Suprapubic skin (tissue), 4 donors: ENCODE results near the gene CBLC. TPM values are rescaled to one million over a fixed set of nuclear protein-coding genes. Genes with fewer than 3 reads are reported as not detected.

Experiments
- DNase-seq, 2 donors: peaks; one replicate each; pipeline ENCODE4 v3.0.0-alpha.2; 2019; ENCODE audit warnings: low spot score in 2 of 2
- H3K27ac ChIP-seq: fragments of 200-600 bp; sonication (generic); one replicate; pipeline ENCODE4 v1.5.1; 2019
- H3K27me3 ChIP-seq: fragments of 200-600 bp; sonication (generic); one replicate; pipeline ENCODE4 v1.5.1; 2019
- H3K36me3 ChIP-seq: fragments of 200-600 bp; sonication (generic); one replicate; pipeline ENCODE4 v1.5.1; 2019
- H3K4me1 ChIP-seq: fragments of 200-600 bp; sonication (generic); one replicate; pipeline ENCODE4 v1.5.1; 2019
- H3K4me3 ChIP-seq: fragments of 200-600 bp; sonication (generic); one replicate; pipeline ENCODE4 v1.5.1; 2019; ENCODE audit warnings: mild to moderate bottlenecking
- H3K9me3 ChIP-seq: fragments of 200-600 bp; sonication (generic); one replicate; pipeline ENCODE4 v1.5.1; 2019
- EP300 ChIP-seq: sonication (generic); formaldehyde crosslinking; IDR thresholded peaks from one replicate; pipeline ENCODE4 v1.6.1; 2017; ENCODE audit warnings: antibody characterized with exemption
- POLR2A ChIP-seq, 2 donors: fragments of 450-650 bp; IDR thresholded peaks; one replicate each; pipeline ENCODE4 v1.6.1; 2017; ENCODE audit warnings: antibody characterized with exemption in 2 of 2, mild to moderate bottlenecking in 2 of 2, moderate library complexity in 2 of 2
- POLR2AphosphoS5 ChIP-seq, 3 donors: sonication (generic); formaldehyde crosslinking; IDR thresholded peaks; one replicate each; pipeline ENCODE4 v1.6.1; 2017; ENCODE audit warnings: antibody characterized with exemption in 3 of 3
- WGBS: methylation state at CpG from one replicate; pipeline ENCODE4 v1.1.5; 2018; 5-methylcytosine and 5-hydroxymethylcytosine counted together
- total RNA-seq, 4 donors: library from RNA; depleted of rRNA; stranded (reverse); fragments of >200 nt; gene quantifications; one replicate each; pipeline ENCODE4 v1.1.0, GENCODE V29; 2016
- TF ChIP-seq, protein P1 (sequence below), 2 donors: fragments of 200-600 bp in 1 of 2; fragments of 450-650 bp in 1 of 2; sonication (generic) in 1 of 2; IDR thresholded peaks; one replicate each; pipeline ENCODE4 v1.5.1; 2016 to 2019; ENCODE audit warnings: antibody characterized with exemption in 2 of 2, mild to moderate bottlenecking in 1 of 2, moderate library complexity in 1 of 2

Gene CBLC
- total RNA-seq, 4 donors from 2014 or later = 60.4 to 94.4 (median 65.7) TPM

DNA sequence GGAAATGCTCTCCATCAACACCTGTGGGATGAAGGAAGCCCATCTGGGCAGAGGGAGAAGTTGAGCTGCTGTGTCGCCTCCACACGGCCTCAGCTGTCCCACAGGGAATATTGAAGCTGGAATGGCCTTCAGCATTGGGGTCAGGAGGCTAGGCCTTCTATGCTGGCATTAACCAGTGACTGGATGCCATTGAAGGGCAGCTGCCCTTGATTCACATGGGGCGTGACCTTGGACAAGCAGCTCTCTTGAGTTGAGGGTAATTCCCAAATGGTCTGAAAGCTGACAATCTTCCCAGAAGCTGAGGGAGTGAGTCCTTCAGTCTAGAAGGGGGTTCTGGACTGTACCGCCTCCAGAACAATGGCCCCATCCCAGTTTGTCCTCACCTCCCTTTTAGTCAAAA, 22.5 kb upstream of the CBLC start:
- Histone ChIP-seq H3K36me3 (peaks cover 41% of the 10 kb centered on the region), H3K4me3 (peak overlapping the region; percentile 49), H3K27me3 (no peaks in the 10 kb centered on the region), H3K9me3 (no peaks in the 10 kb centered on the region), H3K4me1 (peaks cover 92% of the 10 kb centered on the region), H3K27ac (peak overlapping the region; percentile 93)
- 67% methylated on average over 3 of the region's 4 CpGs for WGBS
- TF ChIP-seq POLR2AphosphoS5 (IDR thresholded peaks at IDR 0.05) (no peak), EP300 (no peak), POLR2A (IDR thresholded peaks at IDR 0.05) (no peak)
- TF ChIP-seq, protein P1, sequence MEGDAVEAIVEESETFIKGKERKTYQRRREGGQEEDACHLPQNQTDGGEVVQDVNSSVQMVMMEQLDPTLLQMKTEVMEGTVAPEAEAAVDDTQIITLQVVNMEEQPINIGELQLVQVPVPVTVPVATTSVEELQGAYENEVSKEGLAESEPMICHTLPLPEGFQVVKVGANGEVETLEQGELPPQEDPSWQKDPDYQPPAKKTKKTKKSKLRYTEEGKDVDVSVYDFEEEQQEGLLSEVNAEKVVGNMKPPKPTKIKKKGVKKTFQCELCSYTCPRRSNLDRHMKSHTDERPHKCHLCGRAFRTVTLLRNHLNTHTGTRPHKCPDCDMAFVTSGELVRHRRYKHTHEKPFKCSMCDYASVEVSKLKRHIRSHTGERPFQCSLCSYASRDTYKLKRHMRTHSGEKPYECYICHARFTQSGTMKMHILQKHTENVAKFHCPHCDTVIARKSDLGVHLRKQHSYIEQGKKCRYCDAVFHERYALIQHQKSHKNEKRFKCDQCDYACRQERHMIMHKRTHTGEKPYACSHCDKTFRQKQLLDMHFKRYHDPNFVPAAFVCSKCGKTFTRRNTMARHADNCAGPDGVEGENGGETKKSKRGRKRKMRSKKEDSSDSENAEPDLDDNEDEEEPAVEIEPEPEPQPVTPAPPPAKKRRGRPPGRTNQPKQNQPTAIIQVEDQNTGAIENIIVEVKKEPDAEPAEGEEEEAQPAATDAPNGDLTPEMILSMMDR (IDR thresholded peaks at IDR 0.05) = no peak
- no peak for DNase-seq

DNA sequence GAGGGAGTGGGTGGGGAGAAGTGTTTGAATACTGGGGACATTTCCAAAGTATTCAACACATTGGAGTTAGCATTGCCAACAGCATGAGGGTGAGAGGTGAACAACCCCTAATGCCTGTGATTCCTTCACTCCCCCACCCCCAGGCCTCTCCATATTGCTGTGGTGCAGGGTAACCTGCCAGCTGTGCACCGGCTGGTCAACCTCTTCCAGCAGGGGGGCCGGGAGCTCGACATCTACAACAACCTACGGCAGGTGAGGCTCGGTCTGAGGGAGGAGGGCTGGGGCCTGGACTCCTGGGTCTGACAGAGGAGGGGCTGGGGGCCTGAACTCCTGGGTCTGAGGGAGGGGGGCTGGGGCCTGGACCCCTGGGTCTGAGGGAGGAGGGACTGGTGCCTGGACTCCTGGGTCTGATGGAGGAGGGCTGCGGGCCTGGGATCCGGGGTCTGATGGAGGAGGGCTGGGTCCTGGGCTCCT, 21.6 kb upstream of the CBLC start:
- no peak for DNase-seq
- Histone ChIP-seq H3K27ac (peak overlapping the region; percentile 93), H3K9me3 (no peaks in the 10 kb centered on the region), H3K4me1 (peaks cover 83% of the 10 kb centered on the region), H3K4me3 (no peak overlapping the region), H3K36me3 (peaks cover 46% of the 10 kb centered on the region), H3K27me3 (no peaks in the 10 kb centered on the region)
- WGBS = 92% methylated on average over 2 of the region's 7 CpGs
- TF ChIP-seq POLR2AphosphoS5 (IDR thresholded peaks at IDR 0.05) (no peak), POLR2A (IDR thresholded peaks at IDR 0.05) (no peak), EP300 (no peak)
- TF ChIP-seq, protein P1 (IDR thresholded peaks at IDR 0.05) = no peak

DNA sequence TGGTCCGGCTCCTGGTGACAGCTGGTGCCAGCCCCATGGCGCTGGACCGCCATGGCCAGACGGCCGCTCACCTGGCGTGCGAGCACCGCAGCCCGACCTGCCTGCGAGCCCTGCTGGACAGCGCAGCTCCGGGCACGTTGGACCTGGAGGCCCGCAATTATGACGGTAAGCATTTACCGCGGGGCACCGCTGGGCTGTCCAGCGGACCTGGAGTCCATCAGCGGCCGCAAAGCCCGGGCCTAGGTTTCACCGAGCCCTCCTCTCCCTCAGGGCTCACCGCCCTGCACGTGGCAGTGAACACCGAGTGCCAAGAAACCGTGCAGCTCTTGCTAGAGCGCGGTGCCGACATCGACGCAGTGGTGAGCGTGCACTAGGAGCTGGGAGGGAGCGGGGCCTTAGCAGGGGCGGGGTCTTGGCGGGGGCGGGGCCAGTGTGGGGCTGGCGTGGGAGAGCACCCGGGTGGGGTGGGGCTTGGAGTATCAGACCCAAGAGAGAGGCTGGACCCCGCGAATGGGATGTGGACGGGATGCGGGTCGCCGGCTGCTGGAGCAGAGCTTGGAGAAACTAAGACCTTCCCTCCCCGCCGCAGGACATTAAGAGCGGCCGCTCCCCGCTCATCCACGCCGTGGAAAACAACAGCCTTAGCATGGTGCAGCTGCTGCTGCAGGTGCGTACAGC, 20.5 kb upstream of the CBLC start:
- H3K27ac ChIP-seq = peak overlapping the region; percentile 93
- TF ChIP-seq POLR2AphosphoS5 (IDR thresholded peaks at IDR 0.05) = peak in 1 of 3 donors; percentile 25
- TF ChIP-seq EP300 = no peak
- TF ChIP-seq POLR2A (IDR thresholded peaks at IDR 0.05) = no peak
- TF ChIP-seq, protein P1 (IDR thresholded peaks at IDR 0.05) = no peak
- 66% methylated on average over 43 of the region's 53 CpGs for WGBS
- H3K36me3 ChIP-seq = peaks cover 46% of the 10 kb centered on the region
- peaks cover 72% of the 10 kb centered on the region for H3K4me1 ChIP-seq
- H3K9me3 ChIP-seq = no peaks in the 10 kb centered on the region
- no peaks in the 10 kb centered on the region for H3K27me3 ChIP-seq
- no peak for DNase-seq
- H3K4me3 ChIP-seq = peak overlapping the region; percentile 40

DNA sequence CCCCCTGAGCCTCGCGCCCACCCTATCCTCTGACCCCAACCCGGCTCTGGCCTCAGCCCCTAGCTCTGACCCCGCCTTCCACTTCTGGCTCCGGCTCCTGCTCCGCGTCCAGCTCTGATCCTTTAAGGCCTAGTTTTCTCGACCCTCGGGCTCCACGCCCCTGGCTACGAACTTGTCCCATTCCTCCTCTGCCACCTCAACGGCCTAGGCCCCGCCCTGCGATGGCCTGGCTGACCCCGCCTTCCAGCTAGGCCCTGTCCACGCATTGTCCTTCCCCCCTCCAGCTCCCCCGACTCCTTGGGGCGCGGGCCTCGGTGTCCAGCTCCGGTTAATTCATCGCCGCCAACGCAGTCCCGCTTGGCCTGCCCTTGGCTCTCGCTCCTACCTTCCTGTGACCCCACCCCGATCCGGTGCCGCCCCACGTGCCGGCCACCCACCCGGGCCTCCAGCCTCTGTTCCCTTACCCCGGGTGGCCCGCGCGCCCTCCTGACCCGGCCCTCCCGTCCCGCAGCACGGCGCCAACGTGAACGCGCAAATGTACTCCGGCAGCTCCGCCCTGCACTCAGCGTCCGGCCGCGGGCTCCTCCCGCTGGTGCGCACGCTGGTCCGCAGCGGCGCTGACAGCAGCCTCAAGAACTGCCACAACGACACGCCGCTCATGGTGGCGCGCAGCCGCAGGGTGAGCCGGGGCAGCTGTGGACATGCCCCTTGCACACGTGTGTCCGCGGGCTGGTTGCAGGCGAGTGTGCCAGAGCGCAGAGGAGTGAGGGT, 19.8 kb upstream of the CBLC start:
- Histone ChIP-seq H3K9me3 (no peaks in the 10 kb centered on the region), H3K4me3 (peak overlapping the region; percentile 40), H3K27ac (peak overlapping the region; percentile 93), H3K4me1 (peaks cover 65% of the 10 kb centered on the region), H3K27me3 (no peaks in the 10 kb centered on the region), H3K36me3 (peaks cover 46% of the 10 kb centered on the region)
- WGBS = 66% methylated on average over 68 of the region's 68 CpGs
- DNase-seq = no peak
- peak in 2 of 3 donors; percentile 44 to 55 for TF ChIP-seq POLR2AphosphoS5 (IDR thresholded peaks at IDR 0.05)
- TF ChIP-seq, protein P1 (IDR thresholded peaks at IDR 0.05) = no peak

DNA sequence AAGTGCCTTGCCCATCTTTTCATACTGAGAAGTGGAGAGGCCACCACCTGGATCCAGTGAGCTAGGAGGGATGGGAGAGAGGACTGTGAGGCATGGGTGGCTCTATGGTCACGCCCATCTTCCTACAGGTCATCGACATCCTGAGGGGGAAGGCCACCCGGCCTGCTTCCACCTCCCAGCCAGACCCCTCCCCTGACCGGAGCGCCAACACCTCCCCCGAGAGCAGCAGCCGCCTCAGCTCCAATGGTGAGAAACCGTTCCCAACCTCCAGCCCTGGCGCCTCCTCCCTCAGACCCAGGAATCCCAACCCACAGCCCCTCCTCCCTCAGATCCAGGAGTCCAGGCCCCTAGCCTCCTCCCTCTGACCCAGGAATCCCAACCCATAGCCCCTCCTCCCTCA, 19.1 kb upstream of the CBLC start:
- WGBS = 82% methylated on average over 9 of the region's 9 CpGs
- Histone ChIP-seq H3K27ac (peak overlapping the region; percentile 93), H3K4me3 (peak overlapping the region; percentile 40), H3K36me3 (peaks cover 46% of the 10 kb centered on the region), H3K27me3 (no peaks in the 10 kb centered on the region), H3K4me1 (peaks cover 58% of the 10 kb centered on the region), H3K9me3 (no peaks in the 10 kb centered on the region)
- TF ChIP-seq, protein P1 (IDR thresholded peaks at IDR 0.05) = no peak
- TF ChIP-seq POLR2AphosphoS5 (IDR thresholded peaks at IDR 0.05) (no peak), POLR2A (IDR thresholded peaks at IDR 0.05) (no peak), EP300 (no peak)
- DNase-seq = no peak
